HG03045 (cell line): ENCODE results near the gene METTL24.
A peak's percentile ranks its signal among the peaks of the same experiment; 100 is the strongest.
"Not testable (repeated sequence)": the region's sequence is repeated elsewhere in the genome, so short reads cannot be mapped to it uniquely, and the experiment has no call there.

Experiments
- ATAC-seq: cut with Tn5 transposase; IDR thresholded peaks from one replicate; pipeline ENCODE4 v1.9.1; 2021; ENCODE audit warnings: mild to moderate bottlenecking, moderate library complexity; ENCODE audit not compliant: unreplicated experiment

Gene METTL24

DNA sequence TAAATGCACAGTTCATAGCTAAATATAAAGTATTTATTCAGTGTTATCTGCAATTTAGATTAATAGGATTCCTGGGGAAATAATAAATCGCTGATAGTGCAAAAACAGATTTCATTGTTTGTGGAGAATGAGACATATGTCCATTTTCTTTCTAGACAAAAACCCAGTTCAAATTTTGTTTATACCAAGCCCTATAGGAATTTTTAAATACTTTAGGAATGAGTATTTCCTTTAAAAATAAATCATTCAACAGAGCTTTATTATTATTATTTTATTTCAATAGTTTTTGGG is 86.5 kb downstream of the METTL24 start:
- no peak for ATAC-seq

- no peak for ATAC-seq
Measured at GRCh38 chr6:110270165-110270564, 88.0 kb downstream of the METTL24 start.

DNA sequence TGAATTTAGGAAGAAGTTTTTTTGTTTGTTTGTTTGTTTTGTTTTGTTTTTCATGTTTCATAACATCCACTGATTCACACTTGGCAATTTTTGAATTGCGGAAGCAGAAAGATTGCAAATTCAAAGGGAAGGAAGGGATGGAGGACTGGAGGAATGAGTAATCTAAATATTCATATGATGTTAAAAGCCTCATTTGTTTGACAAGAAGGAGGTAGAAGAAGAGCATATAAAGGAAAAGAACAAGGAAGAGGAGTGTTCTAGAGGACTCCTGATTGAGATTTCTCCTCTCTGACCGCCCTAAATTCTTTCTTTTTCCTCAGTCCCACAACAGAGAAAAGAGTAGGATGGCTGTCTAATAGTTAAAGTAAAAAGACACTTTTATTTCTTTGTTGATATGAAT is 88.5 kb downstream of the METTL24 start:
- ATAC-seq: no peak

DNA sequence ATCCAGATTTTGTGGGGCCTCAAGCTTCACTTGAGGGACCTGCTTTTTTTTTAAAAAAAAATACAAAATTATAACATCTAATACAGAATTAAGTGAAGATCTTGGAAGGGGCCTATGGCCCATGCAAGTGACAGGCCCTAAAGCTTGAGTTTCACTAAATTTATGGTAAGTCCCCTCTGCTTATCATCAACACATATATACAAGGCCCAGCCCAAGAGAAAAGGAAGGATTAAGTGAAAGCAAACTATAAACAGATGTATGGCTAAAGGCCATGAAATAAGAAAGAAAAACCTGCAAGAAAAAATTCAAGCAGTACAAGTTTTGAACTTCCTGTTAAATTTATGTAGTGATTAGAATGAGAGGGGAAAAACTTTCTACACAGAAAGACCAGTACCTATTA is 91.2 kb downstream of the METTL24 start:
- ATAC-seq: no peak

GRCh38 chr6:110265273-110265672 is 92.9 kb downstream of the METTL24 start:
- ATAC-seq: no peak

- ATAC-seq: no peak
Measured at GRCh38 chr6:110256366-110256765, 101.8 kb downstream of the METTL24 start.

GRCh38 chr6:110255211-110255750 is 102.9 kb downstream of the METTL24 start:
- no peak for ATAC-seq

DNA sequence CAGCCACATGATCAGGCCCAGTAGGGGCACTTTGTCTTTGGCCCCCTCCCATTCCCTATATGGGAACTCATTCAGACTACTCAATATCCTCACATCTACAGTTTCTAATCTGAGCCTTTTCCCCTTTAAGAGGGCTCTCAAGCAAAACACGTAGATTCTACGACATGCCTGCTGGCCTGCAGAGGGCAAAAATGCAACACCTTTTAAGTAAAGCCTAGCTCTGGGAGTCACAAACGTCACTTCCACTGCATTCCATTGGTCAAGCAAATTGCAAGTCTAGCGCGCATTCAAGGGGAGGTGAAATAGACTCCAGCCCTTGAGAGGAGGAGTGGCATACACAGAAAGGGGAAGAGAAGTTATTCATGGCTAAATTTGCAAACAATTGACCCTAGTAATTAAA is 107.3 kb downstream of the METTL24 start:
- no peak for ATAC-seq

DNA sequence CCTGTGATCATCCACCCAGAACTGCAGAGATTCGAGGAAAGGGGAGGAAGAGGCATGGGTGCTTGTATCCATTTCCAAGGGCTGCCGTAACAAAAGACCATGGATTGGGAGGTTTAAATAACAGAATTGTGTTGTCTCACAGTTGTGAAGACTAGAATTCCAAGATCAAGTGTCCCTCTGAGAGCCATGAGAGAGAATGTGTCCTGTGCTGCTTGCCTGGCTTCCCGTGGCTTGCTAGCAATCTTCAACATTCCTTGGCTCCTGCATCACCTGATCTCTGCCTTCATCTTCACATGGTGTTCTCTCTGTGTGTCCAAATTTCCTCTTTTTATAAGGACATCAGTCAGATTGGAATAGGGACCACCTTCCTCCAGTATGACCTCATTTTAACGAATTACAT is 108.1 kb downstream of the METTL24 start:
- ATAC-seq: no peak

- no peak for ATAC-seq
Measured at GRCh38 chr6:110246900-110247546, 111.1 kb downstream of the METTL24 start.

DNA sequence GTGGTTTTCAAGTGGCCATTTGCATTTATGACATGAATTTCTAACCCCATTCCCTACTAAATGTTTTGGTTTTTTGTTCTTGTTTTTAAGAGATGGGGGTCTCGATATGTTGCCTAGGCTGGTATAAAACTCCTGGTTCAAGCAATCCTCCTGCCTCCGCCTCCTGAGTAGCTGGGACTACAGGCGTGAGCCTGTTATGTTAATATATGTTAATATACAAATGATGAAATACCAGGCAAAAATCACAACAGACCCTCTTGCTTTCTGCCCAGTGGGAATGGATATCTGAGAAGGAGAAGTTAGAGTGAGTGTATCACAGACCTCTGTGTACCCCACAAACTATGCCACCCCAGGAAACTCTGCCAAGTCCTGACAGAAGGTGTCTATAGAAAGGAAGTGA is 111.8 kb downstream of the METTL24 start:
- ATAC-seq: no peak

DNA sequence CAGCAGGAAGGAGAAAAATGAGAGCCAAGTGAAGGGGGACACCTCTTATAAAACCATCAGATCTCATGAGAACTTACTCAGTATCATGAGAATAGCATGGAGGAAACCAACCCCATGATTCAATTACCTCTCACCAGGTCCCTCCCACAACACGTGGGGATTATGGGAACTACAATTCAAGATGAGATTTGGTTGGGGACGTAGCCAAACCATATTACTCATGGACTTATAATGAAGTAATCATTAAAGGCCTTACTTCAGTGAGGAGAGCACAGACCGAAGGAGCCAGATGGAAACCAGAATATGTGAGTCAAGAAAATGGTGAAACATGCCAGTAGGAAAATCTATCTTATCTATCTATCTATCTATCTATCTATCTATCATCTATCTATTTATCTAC is 113.5 kb downstream of the METTL24 start:
- ATAC-seq: not testable (repeated sequence)

GRCh38 chr6:110239526-110240274 is 118.4 kb downstream of the METTL24 start:
- no peak for ATAC-seq

GRCh38 chr6:110236007-110236406 is 122.1 kb downstream of the METTL24 start:
- not testable (repeated sequence) for ATAC-seq

GRCh38 chr6:110233770-110234374 is 124.3 kb downstream of the METTL24 start:
- ATAC-seq: peak; percentile 89

GRCh38 chr6:110232450-110232849 is 125.7 kb downstream of the METTL24 start:
- ATAC-seq: no peak

DNA sequence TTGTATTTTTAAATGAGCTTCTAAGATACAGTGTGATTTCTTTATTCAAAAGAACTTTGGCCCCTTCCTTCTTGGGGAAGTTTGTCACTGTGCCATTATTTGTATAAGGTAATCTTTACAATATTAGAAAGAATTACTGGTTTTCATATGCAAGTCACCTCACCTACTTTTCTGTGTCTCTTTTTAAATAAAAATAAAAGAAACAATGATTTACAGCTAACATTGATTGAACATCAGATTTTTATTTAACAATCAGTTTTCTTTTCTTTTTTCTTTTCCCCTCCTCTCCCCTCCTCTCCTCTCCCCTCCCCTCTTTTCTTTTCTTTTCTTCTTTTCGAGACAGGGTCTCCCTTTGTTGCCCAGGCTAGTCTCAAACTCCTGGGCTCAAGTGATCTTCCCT is 131.9 kb downstream of the METTL24 start:
- no peak for ATAC-seq

- no peak for ATAC-seq
Measured at GRCh38 chr6:110221738-110222137, 136.4 kb downstream of the METTL24 start.

- no peak for ATAC-seq
Measured at GRCh38 chr6:110217266-110217665, 140.9 kb downstream of the METTL24 start.

DNA sequence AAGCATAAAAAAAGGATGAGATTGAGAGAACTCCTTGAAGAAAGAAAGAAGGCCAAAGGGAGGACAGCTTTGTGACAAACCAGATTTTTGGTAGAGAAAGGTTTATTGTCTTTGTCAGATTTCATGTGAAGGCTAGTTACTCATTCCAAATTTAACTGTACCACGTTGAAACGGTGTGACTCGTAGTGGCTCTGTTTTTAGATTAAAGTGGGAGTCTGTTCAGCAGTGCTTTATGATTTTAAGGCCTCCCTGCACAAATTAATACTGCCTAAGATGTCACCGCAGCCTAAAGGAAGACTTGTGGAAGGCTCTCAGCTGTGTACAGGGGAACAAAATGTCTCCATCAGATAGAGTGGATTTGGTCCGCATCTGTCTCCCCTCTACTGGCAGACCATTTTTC is 142.0 kb downstream of the METTL24 start:
- no peak for ATAC-seq

GRCh38 chr6:110214338-110214737 is 143.8 kb downstream of the METTL24 start:
- ATAC-seq: no peak

GRCh38 chr6:110211753-110212152 is 146.4 kb downstream of the METTL24 start:
- no peak for ATAC-seq
